Testis (tissue), 3 donors: ENCODE data around the gene CMTM6. TPM values are rescaled to one million over a fixed set of nuclear protein-coding genes. Genes with fewer than 3 reads are reported as not detected.

Experiments used
- DNase-seq: peaks from one replicate; pipeline ENCODE4 v3.0.0-alpha.2; 2019
- H3K27ac ChIP-seq, 2 donors: fragments of 200-600 bp; sonication (generic); one replicate each; pipeline ENCODE4 v1.5.1; 2019
- H3K27me3 ChIP-seq: fragments of 200-600 bp; sonication (generic); one replicate; pipeline ENCODE4 v1.5.1; 2019
- H3K36me3 ChIP-seq: fragments of 200-600 bp; sonication (generic); one replicate; pipeline ENCODE4 v1.5.1; 2017; ENCODE audit warnings: low read depth; ENCODE audit errors: missing control alignments
- H3K4me1 ChIP-seq: fragments of 200-600 bp; sonication (generic); one replicate; pipeline ENCODE4 v1.5.1; 2019
- H3K4me3 ChIP-seq, 2 donors: fragments of 200-600 bp; sonication (generic); one replicate each; pipeline ENCODE4 v1.5.1; 2017 to 2019
- H3K9me3 ChIP-seq: fragments of 200-600 bp; sonication (generic); one replicate; pipeline ENCODE4 v1.5.1; 2017
- POLR2A ChIP-seq: fragments of 450-650 bp; IDR thresholded peaks from one replicate; pipeline ENCODE4 v1.6.1; 2017; ENCODE audit warnings: antibody characterized with exemption, mild to moderate bottlenecking, moderate library complexity
- WGBS, 2 donors: methylation state at CpG; one replicate each; pipeline ENCODE4 v1.1.5; 2018; 5-methylcytosine and 5-hydroxymethylcytosine counted together
- intact Hi-C: fragments of 100-400 bp; cut with DNase I; formaldehyde crosslinking; loops from one replicate; pipeline ENCODE4 v1.15.1; 2023; ENCODE audit warnings: low total_unique reads
- polyA plus RNA-seq: library from polyadenylated mRNA; stranded (reverse); fragments of 350-450 nt; fragmentation: Illumina TruSeq; extraction: RNeasy Lipid Tissue Mini Kit (QIAGEN cat#74804); gene quantifications from one replicate; pipeline ENCODE4 v1.2.3, GENCODE V29; 2014; ENCODE audit warnings: low read depth, low replicate concordance; ENCODE audit not compliant: insufficient read depth
- total RNA-seq, 2 donors: library from RNA; depleted of rRNA; stranded (reverse); fragments of >200 nt; gene quantifications; one replicate each; pipeline ENCODE4 v1.2.3, GENCODE V29; 2016
- TF ChIP-seq, protein P1 (sequence below), 3 experiments: fragments of 450-650 bp in 2 of 3; fragments of 200-600 bp in 1 of 3; sonication (generic) in 1 of 3; IDR thresholded peaks; one replicate each; pipeline ENCODE4 v1.5.1; 2016 to 2019; ENCODE audit warnings: antibody characterized with exemption in 3 of 3, mild to moderate bottlenecking in 2 of 3, moderate library complexity in 1 of 3

CMTM6 gene
- total and polyA plus RNA-seq, 3 donors from 2014 or later: 66.2 to 199 (median 154) TPM

DNA sequence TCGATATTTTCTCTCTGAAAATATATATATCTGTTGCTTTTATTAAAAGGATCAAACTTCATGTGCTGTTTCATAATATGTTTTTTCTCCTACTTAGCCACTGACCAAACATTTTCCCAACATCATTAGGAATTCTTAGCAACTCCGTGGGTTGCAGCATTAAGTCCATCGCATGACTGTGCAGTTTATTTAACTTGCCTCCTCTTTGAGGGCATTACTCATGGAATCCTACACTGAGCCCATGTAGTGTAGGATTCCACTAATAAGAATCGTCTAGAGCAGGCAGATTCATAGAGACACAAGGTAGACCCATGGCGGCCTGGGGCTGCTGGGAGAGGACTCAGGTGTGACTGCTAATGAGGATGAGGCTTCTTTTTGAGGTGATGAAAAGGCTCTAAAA lies 49.3 kb downstream of the CMTM6 start:
- Histone ChIP-seq H3K27ac (no peak overlapping the region), H3K4me3 (no peak overlapping the region), H3K4me1 (no peaks in the 10 kb centered on the region), H3K36me3 (no peaks in the 10 kb centered on the region), H3K27me3 (no peaks in the 10 kb centered on the region), H3K9me3 (no peaks in the 10 kb centered on the region)
- intact Hi-C loops: no loop called here
- TF ChIP-seq, protein P1, sequence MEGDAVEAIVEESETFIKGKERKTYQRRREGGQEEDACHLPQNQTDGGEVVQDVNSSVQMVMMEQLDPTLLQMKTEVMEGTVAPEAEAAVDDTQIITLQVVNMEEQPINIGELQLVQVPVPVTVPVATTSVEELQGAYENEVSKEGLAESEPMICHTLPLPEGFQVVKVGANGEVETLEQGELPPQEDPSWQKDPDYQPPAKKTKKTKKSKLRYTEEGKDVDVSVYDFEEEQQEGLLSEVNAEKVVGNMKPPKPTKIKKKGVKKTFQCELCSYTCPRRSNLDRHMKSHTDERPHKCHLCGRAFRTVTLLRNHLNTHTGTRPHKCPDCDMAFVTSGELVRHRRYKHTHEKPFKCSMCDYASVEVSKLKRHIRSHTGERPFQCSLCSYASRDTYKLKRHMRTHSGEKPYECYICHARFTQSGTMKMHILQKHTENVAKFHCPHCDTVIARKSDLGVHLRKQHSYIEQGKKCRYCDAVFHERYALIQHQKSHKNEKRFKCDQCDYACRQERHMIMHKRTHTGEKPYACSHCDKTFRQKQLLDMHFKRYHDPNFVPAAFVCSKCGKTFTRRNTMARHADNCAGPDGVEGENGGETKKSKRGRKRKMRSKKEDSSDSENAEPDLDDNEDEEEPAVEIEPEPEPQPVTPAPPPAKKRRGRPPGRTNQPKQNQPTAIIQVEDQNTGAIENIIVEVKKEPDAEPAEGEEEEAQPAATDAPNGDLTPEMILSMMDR (IDR thresholded peaks at IDR 0.05): no peak
- no peak for TF ChIP-seq POLR2A
- no peak for DNase-seq
- WGBS, 2 donors: 95 to 96% methylated on average over 5 of the region's 5 CpGs

DNA sequence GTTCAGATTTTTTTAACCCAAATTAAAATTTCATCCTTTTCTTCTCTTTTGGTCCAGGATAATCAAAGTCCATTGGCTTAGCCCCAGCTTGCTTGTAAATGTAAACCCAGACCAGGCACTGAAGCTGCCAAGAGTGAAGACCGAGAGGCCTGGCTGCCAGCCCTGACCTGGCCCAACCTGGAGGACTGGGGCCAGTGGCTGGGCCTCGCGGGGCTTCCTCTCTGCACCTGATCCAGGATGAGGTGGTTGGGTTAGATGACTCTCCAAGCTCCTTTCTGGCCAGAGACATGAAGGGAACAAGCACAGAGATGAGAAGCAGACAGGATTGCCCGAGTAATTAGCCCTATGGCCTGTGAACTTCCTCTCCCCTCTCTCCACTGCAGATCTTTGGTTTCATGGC lies 50.6 kb downstream of the CMTM6 start:
- no peak for DNase-seq
- no peaks in the 10 kb centered on the region for H3K36me3 ChIP-seq
- 84 to 92% methylated on average over 4 of the region's 4 CpGs for WGBS, 2 donors
- no peak overlapping the region for H3K4me3 ChIP-seq
- TF ChIP-seq POLR2A: no peak
- H3K27me3 ChIP-seq: no peaks in the 10 kb centered on the region
- H3K9me3 ChIP-seq: no peaks in the 10 kb centered on the region
- H3K27ac ChIP-seq: no peak overlapping the region
- intact Hi-C loops: no loop called here
- no peaks in the 10 kb centered on the region for H3K4me1 ChIP-seq

DNA sequence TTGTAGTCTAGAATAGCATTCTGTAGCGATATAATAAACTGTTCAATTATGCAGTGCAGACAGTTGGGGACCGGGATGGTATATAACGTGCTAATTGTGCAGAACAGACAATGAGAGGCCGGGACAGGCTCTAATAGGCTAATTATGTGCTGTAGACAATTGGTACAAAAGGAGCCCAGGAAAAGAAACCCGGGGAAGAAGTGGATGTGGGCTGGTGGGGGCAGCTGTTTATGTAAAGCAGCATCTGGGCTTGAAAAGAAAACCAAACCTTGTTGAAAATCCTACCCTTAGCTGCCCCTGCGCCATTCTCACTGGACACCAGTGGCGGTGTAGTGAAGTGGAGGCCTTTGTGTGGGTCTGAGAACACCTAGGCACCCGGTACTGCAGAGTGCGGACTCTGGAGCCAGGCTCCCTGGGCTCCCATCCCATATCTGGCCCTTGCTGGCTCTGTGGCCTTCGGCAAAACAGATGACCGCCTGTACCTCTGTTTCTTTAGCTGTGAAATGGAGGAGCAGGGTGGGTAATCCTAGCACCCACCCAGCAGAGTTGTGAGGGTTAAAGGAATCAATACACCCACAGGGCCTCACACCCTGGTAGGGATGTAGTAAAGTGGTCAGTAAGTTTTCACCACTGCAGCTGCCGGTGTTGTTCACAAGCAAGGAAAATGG lies 51.5 kb downstream of the CMTM6 start:
- Histone ChIP-seq H3K27ac (no peak overlapping the region), H3K4me1 (no peaks in the 10 kb centered on the region), H3K4me3 (no peak overlapping the region), H3K9me3 (no peaks in the 10 kb centered on the region), H3K27me3 (no peaks in the 10 kb centered on the region), H3K36me3 (no peaks in the 10 kb centered on the region)
- intact Hi-C loops: no loop called here
- peak; percentile 7 for DNase-seq
- TF ChIP-seq, protein P1 (IDR thresholded peaks at IDR 0.05): no peak
- no peak for TF ChIP-seq POLR2A
- 94 to 95% methylated on average over 12 of the region's 12 CpGs for WGBS, 2 donors

DNA sequence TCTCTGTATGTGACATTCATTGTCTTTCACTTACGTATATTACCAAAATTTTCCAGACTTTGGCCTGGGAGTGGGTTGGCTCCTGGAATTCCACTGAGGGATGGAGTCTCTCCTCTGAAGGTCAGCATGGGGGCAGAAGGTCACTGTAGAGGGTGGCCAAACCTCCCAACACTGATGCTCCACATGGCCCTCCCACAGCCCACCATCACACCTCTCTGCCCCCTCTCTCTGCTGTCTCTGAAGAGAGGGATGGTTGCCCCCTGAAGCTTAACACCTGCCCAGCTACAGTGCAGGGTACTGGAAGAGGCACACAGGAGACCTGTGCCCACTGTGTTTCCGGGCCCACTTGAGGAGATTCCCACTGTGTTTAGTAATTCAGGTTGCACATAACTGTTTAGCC lies 52.2 kb downstream of the CMTM6 start:
- no peaks in the 10 kb centered on the region for H3K36me3 ChIP-seq
- 92 to 95% methylated on average over 2 of the region's 2 CpGs for WGBS, 2 donors
- no peak for DNase-seq
- intact Hi-C loops: no loop called here
- H3K9me3 ChIP-seq: no peaks in the 10 kb centered on the region
- H3K27me3 ChIP-seq: no peaks in the 10 kb centered on the region
- TF ChIP-seq, protein P1 (IDR thresholded peaks at IDR 0.05): no peak
- no peak for TF ChIP-seq POLR2A
- no peak overlapping the region for H3K27ac ChIP-seq
- no peaks in the 10 kb centered on the region for H3K4me1 ChIP-seq
- no peak overlapping the region for H3K4me3 ChIP-seq

DNA sequence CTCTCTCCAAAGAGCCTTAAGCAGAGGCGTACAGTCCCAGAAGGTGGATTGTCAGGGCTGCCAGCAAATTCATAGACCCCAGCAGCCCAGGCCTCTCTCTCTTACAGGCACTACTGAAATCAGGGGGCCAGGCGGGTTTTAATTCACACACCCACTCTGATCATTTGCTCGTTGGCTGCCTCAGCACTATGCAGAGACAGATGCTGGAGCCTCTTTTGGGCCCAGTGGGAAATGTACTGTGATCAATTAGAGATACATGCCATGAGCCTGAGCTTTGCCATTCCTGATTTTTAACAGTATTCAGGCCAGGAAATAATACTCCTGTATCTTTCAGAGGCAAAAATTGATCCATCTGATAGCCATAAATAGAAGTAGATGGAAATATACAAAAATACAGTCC lies 53.0 kb downstream of the CMTM6 start:
- intact Hi-C loops: no loop called here
- no peak for DNase-seq

More for the DNA sequence above, 53.0 kb downstream of the CMTM6 start:
- Histone ChIP-seq H3K4me3 (no peak overlapping the region), H3K36me3 (no peaks in the 10 kb centered on the region), H3K9me3 (no peaks in the 10 kb centered on the region), H3K27ac (no peak overlapping the region), H3K4me1 (no peaks in the 10 kb centered on the region), H3K27me3 (no peaks in the 10 kb centered on the region)
- 90 to 93% methylated on average over 3 of the region's 3 CpGs for WGBS, 2 donors
- no peak for TF ChIP-seq POLR2A
- TF ChIP-seq, protein P1 (IDR thresholded peaks at IDR 0.05): no peak
